VCaP (cell line): ENCODE results near the gene XPR1.

Source experiments
- H3K27ac ChIP-seq: fragments of 450-650 bp; 2 replicates; pipeline ENCODE4 v1.5.1; 2017
- TF ChIP-seq, protein P1 (sequence below): fragments of 450-650 bp; conservative IDR thresholded peaks from 2 replicates; pipeline ENCODE4 v1.5.1; 2017; ENCODE audit warnings: mild to moderate bottlenecking, moderate library complexity

Gene XPR1

GRCh38 chr1:180731131-180731530 lies 99.3 kb downstream of the XPR1 start:
- no peak overlapping the region for H3K27ac ChIP-seq
- TF ChIP-seq, protein P1, sequence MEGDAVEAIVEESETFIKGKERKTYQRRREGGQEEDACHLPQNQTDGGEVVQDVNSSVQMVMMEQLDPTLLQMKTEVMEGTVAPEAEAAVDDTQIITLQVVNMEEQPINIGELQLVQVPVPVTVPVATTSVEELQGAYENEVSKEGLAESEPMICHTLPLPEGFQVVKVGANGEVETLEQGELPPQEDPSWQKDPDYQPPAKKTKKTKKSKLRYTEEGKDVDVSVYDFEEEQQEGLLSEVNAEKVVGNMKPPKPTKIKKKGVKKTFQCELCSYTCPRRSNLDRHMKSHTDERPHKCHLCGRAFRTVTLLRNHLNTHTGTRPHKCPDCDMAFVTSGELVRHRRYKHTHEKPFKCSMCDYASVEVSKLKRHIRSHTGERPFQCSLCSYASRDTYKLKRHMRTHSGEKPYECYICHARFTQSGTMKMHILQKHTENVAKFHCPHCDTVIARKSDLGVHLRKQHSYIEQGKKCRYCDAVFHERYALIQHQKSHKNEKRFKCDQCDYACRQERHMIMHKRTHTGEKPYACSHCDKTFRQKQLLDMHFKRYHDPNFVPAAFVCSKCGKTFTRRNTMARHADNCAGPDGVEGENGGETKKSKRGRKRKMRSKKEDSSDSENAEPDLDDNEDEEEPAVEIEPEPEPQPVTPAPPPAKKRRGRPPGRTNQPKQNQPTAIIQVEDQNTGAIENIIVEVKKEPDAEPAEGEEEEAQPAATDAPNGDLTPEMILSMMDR, result no peak

GRCh38 chr1:180732866-180733265 lies 101.0 kb downstream of the XPR1 start:
- no peak overlapping the region for H3K27ac ChIP-seq
- TF ChIP-seq, protein P1, result no peak

- TF ChIP-seq, protein P1, result no peak
- no peak overlapping the region for H3K27ac ChIP-seq
Observed at GRCh38 chr1:180734366-180734765, 102.5 kb downstream of the XPR1 start.

DNA sequence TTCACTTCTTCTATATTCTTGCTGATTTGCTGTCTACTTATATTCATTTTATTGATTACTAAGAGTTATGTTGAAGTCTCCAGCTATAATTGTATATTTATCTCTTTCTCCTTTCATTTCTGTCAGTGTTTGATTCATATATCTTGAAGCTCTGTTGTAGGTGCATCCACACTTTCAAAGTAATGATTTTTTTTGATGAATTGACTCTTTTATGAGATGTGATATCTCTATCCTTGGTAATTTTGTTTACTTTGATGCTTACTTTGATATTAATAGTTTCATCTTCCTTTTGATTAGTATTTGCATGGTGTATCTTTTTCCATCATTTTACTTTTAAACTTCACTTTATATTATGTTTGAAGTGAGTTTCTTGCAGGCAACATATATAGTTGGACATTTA lies 110.8 kb downstream of the XPR1 start:
- TF ChIP-seq, protein P1, result no peak
- no peak overlapping the region for H3K27ac ChIP-seq

DNA sequence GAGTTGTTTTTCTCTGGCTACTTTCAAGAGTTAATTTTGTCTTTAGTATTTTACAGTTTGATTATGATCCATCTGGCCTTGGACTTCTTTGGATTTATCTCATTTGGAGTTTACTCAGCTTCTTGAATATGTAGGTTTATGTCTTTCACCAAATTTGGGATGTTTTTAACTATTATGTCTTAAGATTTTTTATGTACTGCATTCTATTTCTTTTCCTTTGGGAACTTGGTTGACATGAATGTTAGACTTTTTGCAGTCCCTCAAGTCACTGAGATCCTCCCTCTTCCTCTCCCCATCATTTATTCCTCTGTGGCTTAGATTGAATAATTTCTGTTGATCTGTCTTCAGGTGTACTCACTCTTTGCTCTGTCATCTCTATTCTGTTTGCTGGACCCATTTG lies 112.0 kb downstream of the XPR1 start:
- TF ChIP-seq, protein P1, result no peak
- no peak overlapping the region for H3K27ac ChIP-seq

DNA sequence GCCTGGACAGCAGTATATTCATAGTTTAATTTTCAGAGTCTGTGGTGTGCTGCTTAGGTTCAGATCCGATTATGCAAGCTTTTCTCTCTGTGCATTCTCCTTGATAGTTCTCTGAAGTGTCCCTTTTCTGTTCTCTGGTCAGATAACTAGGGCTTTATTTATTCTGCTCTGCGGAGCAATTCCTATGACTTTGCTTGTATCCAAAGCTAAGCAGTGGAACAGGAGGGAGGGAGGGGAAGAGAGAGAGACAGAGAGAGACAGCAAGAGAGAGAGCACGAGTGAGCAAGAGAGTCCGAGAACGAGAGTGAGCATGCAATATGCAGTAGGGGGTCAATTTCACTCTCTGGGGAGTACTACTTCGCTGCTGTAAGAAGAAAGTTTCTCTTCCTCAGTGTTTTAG lies 113.3 kb downstream of the XPR1 start:
- H3K27ac ChIP-seq, result no peak overlapping the region
- TF ChIP-seq, protein P1, result no peak

GRCh38 chr1:180751921-180752320 lies 120.1 kb downstream of the XPR1 start:
- H3K27ac ChIP-seq, result no peak overlapping the region
- TF ChIP-seq, protein P1, result no peak

GRCh38 chr1:180754453-180754852 lies 122.6 kb downstream of the XPR1 start:
- H3K27ac ChIP-seq, result no peak overlapping the region
- TF ChIP-seq, protein P1, result no peak
